K562 (cell line): ENCODE data around the gene EXOC3L1. TPM values are rescaled to one million over a fixed set of nuclear protein-coding genes. Genes with fewer than 3 reads are reported as not detected.

Source experiments
- CREB3L1 ChIP-seq: fragments of 450-650 bp; IDR thresholded peaks from 2 replicates; pipeline ENCODE4 v1.6.1; 2014; ENCODE audit warnings: low read depth, mild to moderate bottlenecking, moderate library complexity, borderline replicate concordance
- HMBOX1 ChIP-seq: sonication (generic); IDR thresholded peaks from 2 replicates; pipeline ENCODE4 v1.6.1; 2016
- IRF1 ChIP-seq: sonication (generic); formaldehyde crosslinking; IDR thresholded peaks from 2 replicates; pipeline ENCODE4 v1.8.0; 2022; ENCODE audit warnings: missing genetic modification reagents, mild to moderate bottlenecking, borderline replicate concordance
- KAT7 ChIP-seq: sonication (generic); formaldehyde crosslinking; IDR thresholded peaks from 2 replicates; pipeline ENCODE4 v1.8.0; 2022; ENCODE audit warnings: missing genetic modification reagents, mild to moderate bottlenecking, borderline replicate concordance
- KDM5B ChIP-seq: fragments of 200-600 bp; sonication (generic); IDR thresholded peaks from 2 replicates; pipeline ENCODE4 v1.6.1; 2012; ENCODE audit warnings: low read depth, mild to moderate bottlenecking, moderate library complexity, low read length, control low read depth, inconsistent platforms; ENCODE audit not compliant: insufficient replicate concordance
- NR2F6 ChIP-seq: fragments of 450-650 bp; formaldehyde crosslinking; IDR thresholded peaks from 2 replicates; pipeline ENCODE4 v1.4.0; 2020; ENCODE audit warnings: mild to moderate bottlenecking
- SPI1 ChIP-seq: IDR thresholded peaks from 2 replicates; pipeline ENCODE4 v1.6.1; 2011; ENCODE audit warnings: low read depth, low read length, control low read depth, borderline replicate concordance
- TAF7 ChIP-seq: fragments of 450-650 bp; IDR thresholded peaks from 2 replicates; pipeline ENCODE4 v1.6.1; 2016; ENCODE audit warnings: missing genetic modification characterization, missing compliant biosample characterization
- TCF7L2 ChIP-seq: fragments of 150-350 bp; IDR thresholded peaks from 2 replicates; pipeline ENCODE4 v1.6.1; 2016; ENCODE audit warnings: low read depth, mild to moderate bottlenecking, low read length, moderate library complexity
- VEZF1 ChIP-seq: fragments of 200-800 bp; sonication (Bioruptor generic); IDR thresholded peaks from 2 replicates; pipeline ENCODE4 v1.6.1; 2017; ENCODE audit warnings: missing genetic modification characterization, missing compliant biosample characterization
- ZNF699 ChIP-seq: fragments of 250-450 bp; sonication (Bioruptor Pico); IDR thresholded peaks from 2 replicates; pipeline ENCODE4 v1.8.0; 2021; ENCODE audit warnings: mild to moderate bottlenecking, moderate library complexity; ENCODE audit not compliant: insufficient replicate concordance
- polyA plus RNA-seq, 8 experiments: library from polyadenylated mRNA; depleted of rRNA in 4 of 8; stranded (reverse) in 5 of 8; unstranded in 3 of 8; fragments of >200 nt; fragmentation: Nextera tagmentation in 2 of 8; fragmentation: Illumina TruSeq in 1 of 8; extraction: Ambion mirVana in 2 of 8; extraction: Trizol in 1 of 8; gene quantifications; 2 replicates each; pipeline versions ENCODE4 v1.2.1 to v1.2.3, GENCODE V29; 2011 to 2014; ENCODE audit warnings: inconsistent platforms in 1 of 8, missing spikeins in 1 of 8
- total RNA-seq, 7 experiments: library from RNA; depleted of rRNA in 6 of 7; stranded (reverse); fragments of >200 nt in 6 of 7; fragmentation: Illumina TruSeq in 2 of 7; extraction: Trizol in 2 of 7; gene quantifications; 2 replicates each; pipeline versions ENCODE4 v1.2.1 to v1.2.3, GENCODE V29; 2011 to 2021; ENCODE audit warnings: low replicate concordance in 1 of 7
- TF ChIP-seq, protein P1 (sequence below), 2 experiments: IDR thresholded peaks; 2 replicates each; pipeline ENCODE4 v1.6.1; 2011; ENCODE audit warnings: borderline replicate concordance in 1 of 2, control low read depth in 1 of 2, low read depth in 1 of 2, low read length in 1 of 2, mild to moderate bottlenecking in 1 of 2, mixed read lengths in 1 of 2, moderate library complexity in 1 of 2; ENCODE audit not compliant: insufficient read depth in 1 of 2, insufficient read length in 1 of 2, poor library complexity in 1 of 2, severe bottlenecking in 1 of 2; ENCODE audit errors: extremely low read depth in 1 of 2
- TF ChIP-seq, protein P2 (sequence below): fragments of 450-650 bp; IDR thresholded peaks from 2 replicates; pipeline ENCODE4 v1.6.1; 2016; ENCODE audit warnings: borderline replicate concordance

Gene EXOC3L1
- total and polyA plus RNA-seq, 9 of the 15 experiments (the other 6 are each of a cell fraction or from before 2014, with no cell fraction given), result 0.08 TPM; not detected in 8

- peak; percentile 89 for TF ChIP-seq VEZF1 (CRISPR knock-in tag)
- no peak for TF ChIP-seq TCF7L2
- TF ChIP-seq TAF7 (tag), result no peak
- peak; percentile 99 for TF ChIP-seq CREB3L1
- TF ChIP-seq NR2F6 (CRISPR knock-in tag), result no peak
- TF ChIP-seq, protein P1, sequence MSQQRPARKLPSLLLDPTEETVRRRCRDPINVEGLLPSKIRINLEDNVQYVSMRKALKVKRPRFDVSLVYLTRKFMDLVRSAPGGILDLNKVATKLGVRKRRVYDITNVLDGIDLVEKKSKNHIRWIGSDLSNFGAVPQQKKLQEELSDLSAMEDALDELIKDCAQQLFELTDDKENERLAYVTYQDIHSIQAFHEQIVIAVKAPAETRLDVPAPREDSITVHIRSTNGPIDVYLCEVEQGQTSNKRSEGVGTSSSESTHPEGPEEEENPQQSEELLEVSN (IDR thresholded peaks at IDR 0.05; ENCODE audit: borderline replicate concordance in 1 of 2, extremely low read depth in 1 of 2, insufficient read depth in 1 of 2, insufficient read length in 1 of 2, low read depth in 1 of 2, low read length in 1 of 2, poor library complexity in 1 of 2, severe bottlenecking in 1 of 2), result no peak
- TF ChIP-seq KDM5B, result peak; percentile 80
- TF ChIP-seq SPI1, result peak; percentile 75; the same call in 1 of the 2 replicates
- TF ChIP-seq ZNF699 (CRISPR knock-in tag), result no peak
- TF ChIP-seq HMBOX1, result no peak
- TF ChIP-seq, protein P2, sequence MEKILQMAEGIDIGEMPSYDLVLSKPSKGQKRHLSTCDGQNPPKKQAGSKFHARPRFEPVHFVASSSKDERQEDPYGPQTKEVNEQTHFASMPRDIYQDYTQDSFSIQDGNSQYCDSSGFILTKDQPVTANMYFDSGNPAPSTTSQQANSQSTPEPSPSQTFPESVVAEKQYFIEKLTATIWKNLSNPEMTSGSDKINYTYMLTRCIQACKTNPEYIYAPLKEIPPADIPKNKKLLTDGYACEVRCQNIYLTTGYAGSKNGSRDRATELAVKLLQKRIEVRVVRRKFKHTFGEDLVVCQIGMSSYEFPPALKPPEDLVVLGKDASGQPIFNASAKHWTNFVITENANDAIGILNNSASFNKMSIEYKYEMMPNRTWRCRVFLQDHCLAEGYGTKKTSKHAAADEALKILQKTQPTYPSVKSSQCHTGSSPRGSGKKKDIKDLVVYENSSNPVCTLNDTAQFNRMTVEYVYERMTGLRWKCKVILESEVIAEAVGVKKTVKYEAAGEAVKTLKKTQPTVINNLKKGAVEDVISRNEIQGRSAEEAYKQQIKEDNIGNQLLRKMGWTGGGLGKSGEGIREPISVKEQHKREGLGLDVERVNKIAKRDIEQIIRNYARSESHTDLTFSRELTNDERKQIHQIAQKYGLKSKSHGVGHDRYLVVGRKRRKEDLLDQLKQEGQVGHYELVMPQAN, result peak; percentile 99
- no peak for TF ChIP-seq KAT7
- TF ChIP-seq IRF1 (CRISPR knock-in tag), result no peak
Measured at GRCh38 chr16:67226804-67227566, 37.0 kb upstream of the EXOC3L1 start, which contains the start of gene TMEM208 (continued).
